ENCODE data around the gene FAM78A. TPM values are rescaled to one million over a fixed set of nuclear protein-coding genes. Genes with fewer than 3 reads are reported as not detected.

FAM78A gene
- total and polyA plus RNA-seq, 8 donors = 0.85 to 3.5 (median 1.6) TPM; not detected in 1

- intact Hi-C loops (cut with DNase I; ENCODE audit: low total_unique reads) = no loop called here
- no peak overlapping the region for H3K27ac ChIP-seq
Measured at GRCh38 chr9:131303381-131304321, 27.3 kb upstream of the FAM78A start.

GRCh38 chr9:131302244-131303075 lies 26.1 kb upstream of the FAM78A start:
- WGBS, 5 donors = 49 to 69% (median 60%) methylated on average over 13 to 16 of the region's 16 CpGs
- Histone ChIP-seq H3K9me3 (no peaks in the 10 kb centered on the region), H3K36me3 (peaks cover 0 to 4% (median 0%) of the 10 kb centered on the region in 4 donors), H3K4me3 (no peak overlapping the region), H3K27me3 (no peaks in the 10 kb centered on the region), H3K4me1 (no peaks in the 10 kb centered on the region), H3K27ac (no peak overlapping the region)
- TF ChIP-seq POLR2AphosphoS5 (IDR thresholded peaks at IDR 0.05) (no peak), EP300 (IDR thresholded peaks at IDR 0.05) (no peak), POLR2A (IDR thresholded peaks at IDR 0.05) (no peak)
- TF ChIP-seq, protein P1, sequence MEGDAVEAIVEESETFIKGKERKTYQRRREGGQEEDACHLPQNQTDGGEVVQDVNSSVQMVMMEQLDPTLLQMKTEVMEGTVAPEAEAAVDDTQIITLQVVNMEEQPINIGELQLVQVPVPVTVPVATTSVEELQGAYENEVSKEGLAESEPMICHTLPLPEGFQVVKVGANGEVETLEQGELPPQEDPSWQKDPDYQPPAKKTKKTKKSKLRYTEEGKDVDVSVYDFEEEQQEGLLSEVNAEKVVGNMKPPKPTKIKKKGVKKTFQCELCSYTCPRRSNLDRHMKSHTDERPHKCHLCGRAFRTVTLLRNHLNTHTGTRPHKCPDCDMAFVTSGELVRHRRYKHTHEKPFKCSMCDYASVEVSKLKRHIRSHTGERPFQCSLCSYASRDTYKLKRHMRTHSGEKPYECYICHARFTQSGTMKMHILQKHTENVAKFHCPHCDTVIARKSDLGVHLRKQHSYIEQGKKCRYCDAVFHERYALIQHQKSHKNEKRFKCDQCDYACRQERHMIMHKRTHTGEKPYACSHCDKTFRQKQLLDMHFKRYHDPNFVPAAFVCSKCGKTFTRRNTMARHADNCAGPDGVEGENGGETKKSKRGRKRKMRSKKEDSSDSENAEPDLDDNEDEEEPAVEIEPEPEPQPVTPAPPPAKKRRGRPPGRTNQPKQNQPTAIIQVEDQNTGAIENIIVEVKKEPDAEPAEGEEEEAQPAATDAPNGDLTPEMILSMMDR (IDR thresholded peaks at IDR 0.05) = no peak
- DNase-seq = no peak
- intact Hi-C loops (cut with DNase I; ENCODE audit: low total_unique reads) = no loop called here

More at GRCh38 chr9:131303381-131304321, 27.3 kb upstream of the FAM78A start:
- H3K4me1 ChIP-seq = no peaks in the 10 kb centered on the region
- no peak overlapping the region for H3K4me3 ChIP-seq
- WGBS, 5 donors = 72 to 85% (median 76%) methylated on average over 8 to 11 of the region's 11 CpGs
- peaks cover 0 to 9% (median 0%) of the 10 kb centered on the region in 4 donors for H3K36me3 ChIP-seq
- H3K9me3 ChIP-seq = no peaks in the 10 kb centered on the region
- H3K27me3 ChIP-seq = no peaks in the 10 kb centered on the region
- no peak for DNase-seq
- no peak for TF ChIP-seq EP300 (IDR thresholded peaks at IDR 0.05)
- TF ChIP-seq, protein P1 (IDR thresholded peaks at IDR 0.05) = no peak
- TF ChIP-seq POLR2A (IDR thresholded peaks at IDR 0.05) = no peak
- TF ChIP-seq POLR2AphosphoS5 (IDR thresholded peaks at IDR 0.05) = no peak

DNA sequence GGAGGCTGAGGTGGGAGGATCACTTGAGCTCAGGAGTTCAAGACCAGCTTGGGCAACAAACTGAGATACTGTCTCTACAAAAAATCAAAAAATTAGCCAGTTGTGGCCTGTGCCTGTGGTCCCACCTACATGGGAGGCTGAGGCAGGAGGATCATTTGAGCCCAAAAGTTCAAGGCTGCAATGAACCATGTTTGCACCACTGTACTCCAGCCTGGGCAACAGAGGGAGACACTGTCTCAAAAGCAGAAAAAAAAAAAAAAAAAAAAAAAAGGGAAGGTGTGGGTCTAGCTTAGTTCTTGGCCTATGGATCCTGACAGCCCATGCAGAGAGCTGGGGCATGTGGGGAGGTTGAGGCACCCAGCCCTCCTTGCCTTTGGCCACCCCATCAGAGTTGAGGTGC lies 24.1 kb upstream of the FAM78A start:
- H3K9me3 ChIP-seq = no peaks in the 10 kb centered on the region
- H3K4me3 ChIP-seq = no peak overlapping the region
- no peak for TF ChIP-seq POLR2AphosphoS5 (IDR thresholded peaks at IDR 0.05)
- TF ChIP-seq EP300 (IDR thresholded peaks at IDR 0.05) = no peak
- TF ChIP-seq, protein P1 (IDR thresholded peaks at IDR 0.05) = no peak
- no peak for TF ChIP-seq POLR2A (IDR thresholded peaks at IDR 0.05)
- H3K27me3 ChIP-seq = no peaks in the 10 kb centered on the region
- no peak for DNase-seq
- intact Hi-C loops (cut with DNase I; ENCODE audit: low total_unique reads) = no loop called here
- peaks cover 0 to 4% (median 0%) of the 10 kb centered on the region in 4 donors for H3K36me3 ChIP-seq
- no peaks in the 10 kb centered on the region for H3K4me1 ChIP-seq
- no peak overlapping the region for H3K27ac ChIP-seq

- Histone ChIP-seq H3K27me3 (no peaks in the 10 kb centered on the region), H3K4me1 (no peaks in the 10 kb centered on the region), H3K27ac (no peak overlapping the region), H3K36me3 (no peaks in the 10 kb centered on the region), H3K4me3 (no peak overlapping the region), H3K9me3 (no peaks in the 10 kb centered on the region)
- intact Hi-C loops (cut with DNase I; ENCODE audit: low total_unique reads) = no loop called here
- no peak for DNase-seq
- 64 to 82% (median 76%) methylated on average over 5 of the region's 5 CpGs for WGBS, 5 donors
- TF ChIP-seq, protein P1 (IDR thresholded peaks at IDR 0.05) = no peak
- TF ChIP-seq EP300 (IDR thresholded peaks at IDR 0.05) (no peak), POLR2AphosphoS5 (IDR thresholded peaks at IDR 0.05) (no peak), POLR2A (IDR thresholded peaks at IDR 0.05) (no peak)
Measured at GRCh38 chr9:131299961-131300347, 23.6 kb upstream of the FAM78A start.
